Lower leg skin (tissue), 3 donors: ENCODE measurements around the gene GDF11.

Experiments used
- CTCF ChIP-seq, 3 donors: fragments of 450-650 bp; IDR thresholded peaks; one replicate each; pipeline ENCODE4 v1.5.1; 2016; ENCODE audit warnings: antibody characterized with exemption in 3 of 3, mild to moderate bottlenecking in 3 of 3, moderate library complexity in 2 of 3
- POLR2A ChIP-seq, 2 donors: fragments of 450-650 bp; IDR thresholded peaks; one replicate each; pipeline ENCODE4 v1.6.1; 2016 to 2017; ENCODE audit warnings: antibody characterized with exemption in 2 of 2, mild to moderate bottlenecking in 1 of 2, moderate library complexity in 1 of 2

- TF ChIP-seq CTCF (IDR thresholded peaks at IDR 0.05) (no peak), POLR2A (IDR thresholded peaks at IDR 0.05) (no peak)
Observed at GRCh38 chr12:55744340-55745030, 1.6 kb downstream of the GDF11 start.
